Measurements from ENCODE around the gene IL6R. TPM values are rescaled to one million over a fixed set of nuclear protein-coding genes. Genes with fewer than 3 reads are reported as not detected.
"Not testable (repeated sequence)": the region's sequence is repeated elsewhere in the genome, so short reads cannot be mapped to it uniquely, and the experiment has no call there.

Gene IL6R
- total and polyA plus RNA-seq, 2 of the 4 experiments (the other 2 are of a cell fraction): 5.3 to 9.5 TPM

GRCh38 chr1:154360881-154361280 is 44.3 kb upstream of the IL6R start:
- CTCF ChIA-PET: interaction anchor here (0.7 to 1.0 kb wide), 3 partner anchors 26 to 634 kb away, joined by 3 to 5 read pairs (median 5); no protein-coding TSS in a partner anchor
- Histone ChIP-seq H3K4ac (ENCODE audit: low read depth, low read length) (peak overlapping the region; percentile 45), H3K14ac (replicated peaks; ENCODE audit: low read depth, low read length) (peak overlapping the region; percentile 29; the same call in 1 of the 2 replicates), H2BK120ac (ENCODE audit: low read depth, low read length) (peak overlapping the region; percentile 33), H4K91ac (ENCODE audit: insufficient read depth, low read depth, low read length) (peak overlapping the region; percentile 55; the same call in 1 of the 2 replicates), H3K27ac (ENCODE audit: insufficient read depth, low read length) (peak overlapping the region; percentile 47; the same call in 1 of the 2 replicates), H2AK5ac (ENCODE audit: low read depth, low read length) (peak overlapping the region; percentile 43)
- H3K9me3 ChIP-seq (ENCODE audit: control insufficient read depth, insufficient read depth, low read length); H3K9ac ChIP-seq (ENCODE audit: low read depth, low read length); H2BK20ac ChIP-seq (ENCODE audit: low read depth, low read length); H2AFZ ChIP-seq (replicated peaks; ENCODE audit: low read length, poor library complexity); dilution Hi-C loops (cut with HindIII; ENCODE audit: low sequenced_read_pairs, unreplicated experiment); H3K27me3 ChIP-seq (ENCODE audit: control insufficient read depth, insufficient read depth, low read length); H3K9me1 ChIP-seq (ENCODE audit: insufficient read depth, low read length); H2BK15ac ChIP-seq (ENCODE audit: low read depth, low read length); H3K4me1 ChIP-seq (ENCODE audit: control insufficient read depth, insufficient read depth, low read length); H3K23ac ChIP-seq (ENCODE audit: low read depth, low read length); H3K56ac ChIP-seq (ENCODE audit: extremely low read depth, insufficient read depth, low read length); H2BK5ac ChIP-seq (ENCODE audit: low read depth, low read length, poor library complexity, severe bottlenecking); H4K20me1 ChIP-seq (ENCODE audit: insufficient read depth, low read length); H3K4me3 ChIP-seq (ENCODE audit: insufficient read depth, low read depth, low read length); intact Hi-C loops (cut with micrococcal nuclease); H3K79me1 ChIP-seq (ENCODE audit: low read depth in 1 of 2, low read length in 2 of 2); H2AK9ac ChIP-seq (replicated peaks; ENCODE audit: low read depth, low read length, poor library complexity); H3K36me3 ChIP-seq (ENCODE audit: control insufficient read depth, insufficient read depth, low read length); H3K4me2 ChIP-seq (ENCODE audit: low read depth, low read length); H4K5ac ChIP-seq (ENCODE audit: low read depth, low read length); DNase-seq; H4K8ac ChIP-seq (ENCODE audit: low read depth in 2 of 2, low read length in 2 of 2); in situ Hi-C loops (cut with MboI; ENCODE audit: low sequenced_read_pairs); H3K18ac ChIP-seq (ENCODE audit: low read depth, low read length); BruUV-seq (replicated peaks): not testable (repeated sequence)
- ATAC-seq (ENCODE audit: low read depth): peak; percentile 24; the same call in 1 of the 2 replicates
- POLR2A ChIA-PET (ENCODE audit: unreplicated experiment): interaction anchor here (0.7 kb wide), 1 partner anchor 34 kb away, joined by 4 read pairs; no protein-coding TSS in a partner anchor
- WGBS, 2 experiments (ENCODE audit: extremely low coverage in 2 of 2, insufficient read length in 1 of 2): no CpG with 5 or more reads among the region's 5 CpGs

All from IMR-90 (cell line).